Endothelial cell of umbilical vein (primary cell): ENCODE data around the gene VWC2. TPM values are rescaled to one million over a fixed set of nuclear protein-coding genes. Genes with fewer than 3 reads are reported as not detected.

Experiments used
- BruUV-seq: library from RNA; stranded (reverse); fragments of 400-500 nt; replicated peaks from 2 replicates; lab custom pipeline; 2021; lab: Mats Ljungman, UMichigan
- CTCF ChIA-PET: fragments of 300-600, 350-600 bp; sonication (Branson Sonifier 250); formaldehyde crosslinking; loops from one replicate; lab custom pipeline; 2021; ENCODE audit warnings: antibody characterized with exemption, inconsistent platforms; lab: Charles Lee
- POLR2A ChIA-PET: fragments of 300-600, 350-600 bp; sonication (Branson Sonifier 250); formaldehyde crosslinking; loops from one replicate; lab custom pipeline; 2021; ENCODE audit warnings: antibody characterized with exemption, inconsistent platforms; lab: Charles Lee
- DNase-seq: peaks from one replicate; pipeline ENCODE4 v3.0.0-alpha.2; 2011; ENCODE audit warnings: low read depth, low spot score
- FAIRE-seq: peaks from 2 replicates; lab custom pipeline; 2011; peaks lifted over from hg19 to GRCh38; lab: Jason Lieb, UNC
- H2AFZ ChIP-seq: 2 replicates; pipeline ENCODE4 v1.6.0; 2012; ENCODE audit warnings: low read depth, low read length, control low read depth, inconsistent platforms
- H3K27ac ChIP-seq: 2 replicates; pipeline ENCODE4 v1.5.1; 2011; ENCODE audit warnings: low read depth, mild to moderate bottlenecking, control low read depth, low read length, moderate library complexity; ENCODE audit not compliant: insufficient read depth
- H3K27me3 ChIP-seq, 2 experiments: 2 replicates each; pipeline versions ENCODE4 v1.6.0 to v1.6.1; 2011; ENCODE audit warnings: low read length in 2 of 2, mixed read lengths in 1 of 2; ENCODE audit not compliant: control insufficient read depth in 2 of 2, insufficient read depth in 2 of 2
- H3K36me3 ChIP-seq, 2 experiments: 2 replicates in 1 of 2; 3 replicates in 1 of 2; pipeline ENCODE4 v1.5.1; 2011; ENCODE audit warnings: low read length in 2 of 2, mild to moderate bottlenecking in 1 of 2, moderate library complexity in 1 of 2; ENCODE audit not compliant: control insufficient read depth in 2 of 2, insufficient read depth in 2 of 2; ENCODE audit errors: extremely low read depth in 1 of 2
- H3K4me1 ChIP-seq: 3 replicates; pipeline ENCODE4 v1.5.1; 2011; ENCODE audit warnings: mild to moderate bottlenecking, low read length; ENCODE audit not compliant: control insufficient read depth, insufficient read depth; ENCODE audit errors: extremely low read depth
- H3K4me2 ChIP-seq: 2 replicates; pipeline ENCODE4 v1.6.1; 2011; ENCODE audit warnings: low read length, control low read depth, mixed read lengths; ENCODE audit not compliant: insufficient read depth
- H3K4me3 ChIP-seq, 3 experiments: fragments of 200-600 bp in 1 of 3; sonication (generic), shearing (Covaris generic) in 1 of 3; replicated peaks in 1 of 3; 2 replicates each; pipeline ENCODE4 v1.5.1; 2011 to 2016; ENCODE audit warnings: control low read depth in 3 of 3, low read length in 3 of 3, mild to moderate bottlenecking in 2 of 3, inconsistent platforms in 1 of 3, low read depth in 1 of 3, moderate library complexity in 1 of 3; ENCODE audit not compliant: insufficient read depth in 1 of 3
- H3K79me2 ChIP-seq: 2 replicates; pipeline ENCODE4 v1.6.0; 2012; ENCODE audit warnings: low read length, inconsistent platforms; ENCODE audit not compliant: control insufficient read depth, insufficient read depth
- H3K9ac ChIP-seq: replicated peaks from 2 replicates; pipeline ENCODE3; 2011; ENCODE audit warnings: low read length, control low read depth; ENCODE audit not compliant: insufficient read depth; ENCODE audit errors: extremely low read depth
- H3K9me1 ChIP-seq: replicated peaks from 3 replicates; pipeline ENCODE4 v1.6.0; 2011; ENCODE audit warnings: mild to moderate bottlenecking, low read length; ENCODE audit not compliant: control insufficient read depth, insufficient read depth; ENCODE audit errors: extremely low read depth
- H3K9me3 ChIP-seq: replicated peaks from 2 replicates; pipeline ENCODE4 v1.5.1; 2012; ENCODE audit warnings: low read length, inconsistent platforms; ENCODE audit not compliant: control insufficient read depth, insufficient read depth
- H4K20me1 ChIP-seq: replicated peaks from 2 replicates; pipeline ENCODE3; 2011; ENCODE audit warnings: mild to moderate bottlenecking, low read length; ENCODE audit not compliant: control insufficient read depth, insufficient read depth; ENCODE audit errors: extremely low read depth
- EZH2 ChIP-seq: IDR thresholded peaks from 2 replicates; pipeline ENCODE4 v1.6.1; 2012; ENCODE audit warnings: borderline replicate concordance, low read depth, mild to moderate bottlenecking, moderate library complexity, low read length, inconsistent platforms; ENCODE audit not compliant: severe bottlenecking
- FOS ChIP-seq: IDR thresholded peaks from 2 replicates; pipeline ENCODE4 v1.6.1; 2011; ENCODE audit warnings: mild to moderate bottlenecking, low read length, moderate library complexity, borderline replicate concordance; ENCODE audit not compliant: insufficient read depth
- GATA2 ChIP-seq: IDR thresholded peaks from 2 replicates; pipeline ENCODE4 v1.7.0; 2011; ENCODE audit warnings: low read depth, mild to moderate bottlenecking, moderate library complexity, mixed read lengths, low read length; ENCODE audit not compliant: insufficient read length, insufficient read depth
- JUN ChIP-seq: IDR thresholded peaks from 2 replicates; pipeline ENCODE4 v1.6.1; 2011; ENCODE audit warnings: borderline replicate concordance, low read depth; ENCODE audit not compliant: insufficient read length, insufficient read depth
- MAX ChIP-seq: IDR thresholded peaks from 2 replicates; pipeline ENCODE4 v1.6.1; 2011; ENCODE audit not compliant: insufficient read depth, insufficient read length
- MYC ChIP-seq: IDR thresholded peaks from one replicate; pipeline ENCODE4 v1.6.1; 2011; ENCODE audit warnings: mild to moderate bottlenecking, low read depth, low read length
- POLR2A ChIP-seq: IDR thresholded peaks from 2 replicates; pipeline ENCODE4 v1.6.1; 2012; ENCODE audit warnings: low read depth, mild to moderate bottlenecking, control low read depth, low read length
- POLR2AphosphoS5 ChIP-seq: IDR thresholded peaks from 2 replicates; pipeline ENCODE4 v1.6.1; 2012; ENCODE audit warnings: low read depth, mild to moderate bottlenecking, control low read depth, low read length, moderate library complexity; ENCODE audit not compliant: insufficient read depth
- dilution Hi-C: fragments of 300-500 bp; cut with MboI; formaldehyde crosslinking; loops from one replicate; pipeline ENCODE4 v1.15.0; 2019; ENCODE audit warnings: low sequenced_read_pairs; ENCODE audit not compliant: extremely low pct_ligation_motif_present
- intact Hi-C: fragments of 100-400 bp; cut with micrococcal nuclease; formaldehyde crosslinking; loops from one replicate; pipeline ENCODE4 v1.10.0; 2022
- polyA plus RNA-seq, 4 experiments: library from polyadenylated mRNA; depleted of rRNA in 3 of 4; stranded (reverse) in 3 of 4; unstranded in 1 of 4; fragments of >200 nt; gene quantifications; 2 replicates each; pipeline versions ENCODE4 v1.2.1 to v1.2.3, GENCODE V29; 2011 to 2012; ENCODE audit warnings: missing spikeins in 1 of 4
- total RNA-seq: library from RNA; stranded (reverse); gene quantifications from 2 replicates; pipeline ENCODE4 v1.2.3, GENCODE V29; 2021

The VWC2 gene
- total and polyA plus RNA-seq, 2 donors (not counting 3 experiments of a cell fraction or from before 2014, with no cell fraction given): not detected

- intact Hi-C loops: no loop called here
- POLR2A ChIA-PET: no interaction called here
- H4K20me1 ChIP-seq: no peaks in the 10 kb centered on the region
- BruUV-seq: no TSS peak
- TF ChIP-seq JUN (no peak), FOS (no peak), GATA2 (no peak), MAX (no peak), POLR2A (no peak), EZH2 (no peak), POLR2AphosphoS5 (no peak), MYC (no peak)
- H3K4me1 ChIP-seq: no peaks in the 10 kb centered on the region
- peaks cover 10% of the 10 kb centered on the region for H3K9me3 ChIP-seq
- H3K79me2 ChIP-seq: no peaks in the 10 kb centered on the region
- H3K9ac ChIP-seq: no peak overlapping the region
- no peaks in the 10 kb centered on the region for H3K9me1 ChIP-seq
- no peak for FAIRE-seq
- H2AFZ ChIP-seq: no peak overlapping the region
- H3K27me3 ChIP-seq: no peaks in the 10 kb centered on the region
- CTCF ChIA-PET: no interaction called here
- dilution Hi-C loops: no loop called here
- no peak for DNase-seq
- no peak overlapping the region for H3K4me3 ChIP-seq
- no peak overlapping the region for H3K27ac ChIP-seq
- H3K4me2 ChIP-seq: no peak overlapping the region
- H3K36me3 ChIP-seq: no peaks in the 10 kb centered on the region
Measured at GRCh38 chr7:49928787-49929186, 155.3 kb downstream of the VWC2 start.

- H3K27ac ChIP-seq: no peak overlapping the region
- no TSS peak for BruUV-seq
- TF ChIP-seq FOS (no peak), MAX (no peak), GATA2 (no peak), POLR2AphosphoS5 (no peak), POLR2A (no peak), MYC (no peak)
- no peaks in the 10 kb centered on the region for H4K20me1 ChIP-seq
- DNase-seq: no peak
- intact Hi-C loops (no loop called here), dilution Hi-C loops (no loop called here)
- POLR2A ChIA-PET: no interaction called here
- no peaks in the 10 kb centered on the region for H3K9me1 ChIP-seq
- H2AFZ ChIP-seq: no peak overlapping the region
- H3K79me2 ChIP-seq: no peaks in the 10 kb centered on the region
- no peaks in the 10 kb centered on the region for H3K36me3 ChIP-seq
- H3K4me1 ChIP-seq: no peaks in the 10 kb centered on the region
- no peak overlapping the region for H3K4me2 ChIP-seq
- CTCF ChIA-PET: no interaction called here
- no peak overlapping the region for H3K4me3 ChIP-seq
- no peaks in the 10 kb centered on the region for H3K27me3 ChIP-seq
- no peak for FAIRE-seq
- peaks cover 10% of the 10 kb centered on the region for H3K9me3 ChIP-seq
- H3K9ac ChIP-seq: no peak overlapping the region
Measured at GRCh38 chr7:49931627-49932026, 158.2 kb downstream of the VWC2 start.
